Astrocyte (in vitro differentiated cells and primary cell): Measurements from ENCODE around the gene CDYL.

ENCODE experiments used
- CTCF ChIP-seq: IDR thresholded peaks from 2 replicates; pipeline ENCODE4 v1.5.1; 2011; ENCODE audit warnings: low read depth, mild to moderate bottlenecking, inconsistent platforms, low read length, moderate library complexity; ENCODE audit not compliant: insufficient read depth
- EZH2 ChIP-seq: IDR thresholded peaks from 2 replicates; pipeline ENCODE4 v1.6.1; 2012; ENCODE audit warnings: mild to moderate bottlenecking, low read length, inconsistent platforms; ENCODE audit not compliant: insufficient read depth

DNA sequence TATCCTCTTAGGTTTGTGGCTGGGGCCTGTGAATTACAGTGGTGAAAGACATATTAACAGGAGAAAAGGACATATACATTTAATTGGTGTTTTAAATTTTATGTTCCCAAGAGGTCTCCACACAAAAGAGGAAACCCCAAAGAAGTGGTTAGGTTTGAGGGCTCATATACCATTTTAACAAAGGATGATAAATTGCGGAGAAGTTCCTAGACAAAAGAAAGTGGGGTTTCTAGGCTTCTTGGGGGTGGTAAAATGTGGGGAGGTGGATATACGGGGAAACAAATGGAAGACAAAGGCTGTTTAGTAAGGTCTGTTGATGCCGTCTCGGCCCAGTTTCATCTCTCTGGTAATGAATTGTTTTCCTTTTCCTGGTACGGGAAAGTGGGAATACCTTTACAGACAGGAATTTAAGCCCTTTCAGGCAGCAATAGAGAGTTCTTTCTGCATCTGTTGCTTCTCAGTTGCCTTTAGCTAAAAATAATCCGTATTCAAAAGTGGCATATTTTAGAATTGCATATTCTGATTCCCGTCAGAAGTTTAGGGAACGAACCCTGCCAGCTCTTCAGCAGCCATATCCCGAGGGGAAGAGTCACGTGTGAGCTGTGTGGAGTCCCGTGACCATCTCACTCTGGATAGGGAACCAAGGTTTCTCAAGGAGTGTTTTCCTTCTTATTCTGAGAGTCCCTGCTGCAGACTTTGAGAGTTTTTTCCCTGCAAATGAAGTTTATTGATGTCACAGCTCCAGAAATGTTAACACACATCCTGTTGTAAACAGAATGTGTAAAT, 123.2 kb downstream of the CDYL start:
- TF ChIP-seq CTCF = no peak
- TF ChIP-seq EZH2 = no peak
